IPS DF 19.7 (cell line): ENCODE results near the gene TNXB.
"Not testable (repeated sequence)": the region's sequence is repeated elsewhere in the genome, so short reads cannot be mapped to it uniquely, and the experiment has no call there.

Experiments
- DNase-seq: peaks from one replicate; pipeline ENCODE4 v3.0.0-alpha.2; 2013; ENCODE audit warnings: low read depth, low spot score

The TNXB gene

GRCh38 chr6:32086661-32087573, 22.2 kb downstream of the TNXB start:
- DNase-seq = no peak

- DNase-seq = no peak
These were observed 23.2 kb downstream of the TNXB start for GRCh38 chr6:32085759-32086459.

DNA sequence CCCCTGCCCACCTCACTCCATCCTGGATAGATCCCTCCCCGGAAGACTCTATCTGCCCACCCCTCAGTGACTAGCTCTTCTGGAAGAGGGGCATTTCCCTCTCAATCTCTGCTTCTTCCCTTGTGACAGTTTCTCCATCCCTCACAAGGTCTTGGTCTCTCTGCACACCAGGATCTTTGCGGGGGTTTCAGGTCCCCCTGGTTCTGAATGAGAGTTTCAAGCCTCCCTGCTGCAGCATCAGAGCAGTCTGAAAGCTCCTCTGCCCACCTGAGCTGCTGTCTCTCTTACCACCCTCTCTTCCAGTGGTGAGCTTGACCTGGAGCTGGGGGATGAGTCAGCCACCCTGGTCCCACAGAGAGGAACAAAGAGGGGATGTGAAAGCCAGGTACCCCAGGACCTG, 24.4 kb downstream of the TNXB start:
- no peak for DNase-seq

GRCh38 chr6:32083812-32084768, 25.0 kb downstream of the TNXB start:
- no peak for DNase-seq

DNA sequence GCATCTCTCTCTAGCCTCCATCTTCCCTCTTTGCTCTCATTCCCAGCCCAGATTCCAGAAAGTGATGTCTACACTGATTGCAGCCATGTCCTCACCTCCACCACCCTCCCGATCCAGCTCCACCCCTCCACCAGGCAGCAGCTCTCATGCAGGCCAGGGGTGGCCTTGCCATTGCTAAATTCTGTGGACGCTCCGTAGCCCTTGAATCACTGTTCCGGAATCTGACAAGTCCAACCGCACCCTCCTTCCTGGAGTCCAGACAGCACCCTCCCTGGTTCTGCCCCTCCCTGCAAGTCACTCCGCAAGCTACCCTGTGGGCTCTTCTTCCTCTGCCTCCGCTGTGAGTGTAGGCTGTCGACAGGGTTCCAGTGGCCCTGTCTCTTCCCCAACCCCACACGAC, 26.2 kb downstream of the TNXB start:
- DNase-seq = no peak

DNA sequence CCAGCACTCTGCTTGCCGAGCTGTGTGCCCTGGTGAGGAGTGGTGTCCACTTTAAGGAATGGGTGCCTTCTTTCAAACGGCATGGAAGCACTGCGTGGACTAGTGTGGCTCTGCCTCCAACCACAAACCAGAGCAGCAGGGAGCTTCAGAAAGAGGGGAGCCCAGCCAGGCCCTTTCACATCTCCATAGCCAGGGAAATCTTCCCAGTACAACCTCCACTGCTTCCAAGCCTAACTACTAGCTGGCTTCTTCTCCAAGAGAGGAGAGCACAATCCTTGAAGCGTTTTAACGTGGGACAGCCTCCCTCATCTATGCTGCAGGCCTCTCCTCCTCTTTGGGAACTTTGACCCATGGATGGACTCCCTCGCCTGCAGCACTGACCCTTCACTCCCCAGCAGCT, 26.7 kb downstream of the TNXB start:
- no peak for DNase-seq

GRCh38 chr6:32081168-32081990, 27.8 kb downstream of the TNXB start:
- DNase-seq = no peak

- DNase-seq = no peak
These were observed 29.4 kb downstream of the TNXB start for GRCh38 chr6:32079566-32080290.

GRCh38 chr6:32076321-32076809, 32.8 kb downstream of the TNXB start:
- no peak for DNase-seq

- DNase-seq = no peak
These were observed 33.4 kb downstream of the TNXB start for GRCh38 chr6:32075781-32076180.

GRCh38 chr6:32074996-32075532, 34.1 kb downstream of the TNXB start:
- DNase-seq = no peak

GRCh38 chr6:32073613-32074012, 35.5 kb downstream of the TNXB start:
- DNase-seq = no peak

DNA sequence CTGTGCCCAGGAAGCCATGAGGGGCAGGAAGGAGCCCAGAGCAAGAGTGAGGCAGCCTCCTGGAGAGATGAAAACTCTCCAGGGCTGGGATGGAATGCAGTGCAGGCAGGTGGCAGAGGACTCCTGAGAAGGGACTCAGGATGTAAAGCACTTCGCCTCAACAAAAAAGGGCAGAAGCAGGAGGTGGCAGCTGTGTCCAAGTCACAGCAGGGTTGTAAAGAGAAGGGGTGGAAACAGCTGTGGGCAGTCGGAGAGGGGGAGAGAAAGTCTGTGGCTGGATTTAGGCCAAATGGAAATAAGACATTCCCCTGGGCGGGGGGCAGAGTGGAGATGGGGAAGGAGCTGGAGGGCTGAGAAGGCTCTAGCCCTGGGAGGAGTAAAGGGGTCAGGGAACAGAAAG, 36.0 kb downstream of the TNXB start:
- DNase-seq = no peak

DNA sequence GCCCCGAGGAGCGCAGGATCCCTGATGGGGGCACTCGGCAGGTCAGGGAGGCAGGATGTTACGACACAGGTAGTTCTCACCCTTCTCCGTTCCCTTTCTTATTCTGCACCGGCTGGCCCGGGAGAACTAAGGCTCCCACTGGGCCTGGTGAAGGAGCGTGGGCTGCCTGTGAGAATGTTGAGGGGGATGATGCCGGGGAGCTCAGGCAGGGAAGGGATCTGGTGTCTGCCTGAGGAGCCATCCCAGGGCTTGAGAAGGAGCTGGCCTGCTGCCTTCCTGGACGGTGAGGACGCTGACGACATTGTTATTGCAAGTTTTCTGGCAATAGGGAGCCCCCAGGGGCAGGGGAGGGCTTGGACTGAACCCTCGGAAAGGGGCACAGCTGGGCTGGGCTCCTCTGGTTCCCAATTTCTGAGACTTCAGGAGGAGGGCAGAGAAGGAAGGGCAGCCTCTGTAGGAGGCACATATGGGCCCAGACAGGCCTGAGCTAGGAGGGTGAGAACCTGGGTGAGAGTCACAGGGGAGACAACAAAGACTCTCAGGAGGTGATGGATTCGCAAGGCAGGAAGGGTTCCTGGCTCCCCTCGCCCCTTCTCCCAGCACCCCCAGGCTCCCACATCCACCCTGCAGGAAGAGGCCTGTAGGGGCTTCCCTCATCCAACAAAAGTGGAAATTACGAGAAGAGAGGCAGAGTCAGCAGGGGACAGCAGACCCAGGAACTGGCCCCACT, 38.2 kb downstream of the TNXB start:
- DNase-seq = no peak

GRCh38 chr6:32069878-32070515, 39.1 kb downstream of the TNXB start:
- DNase-seq = no peak

GRCh38 chr6:32069460-32069859, 39.7 kb downstream of the TNXB start:
- no peak for DNase-seq

DNA sequence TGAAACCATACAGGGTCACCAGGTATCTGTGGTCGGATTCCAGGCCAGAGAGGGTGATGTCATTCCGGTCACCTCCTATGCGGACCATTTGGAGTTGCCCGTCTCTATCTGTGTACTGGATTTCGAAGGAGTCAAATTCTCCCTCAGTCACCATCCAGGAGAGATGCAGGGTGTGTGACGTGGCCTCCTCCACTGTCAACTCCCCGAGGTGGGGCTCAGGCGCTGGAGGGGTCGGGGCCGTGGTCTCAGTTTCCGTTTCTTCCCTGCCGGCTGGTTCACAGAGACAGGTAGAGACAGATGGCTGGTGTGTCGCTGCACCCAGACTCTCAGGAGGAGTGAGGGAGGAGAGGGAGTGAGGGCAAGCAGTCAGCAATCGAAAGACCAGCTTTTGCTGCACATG, 40.3 kb downstream of the TNXB start:
- DNase-seq = no peak

GRCh38 chr6:32068315-32068714, 40.8 kb downstream of the TNXB start:
- DNase-seq = not testable (repeated sequence)

- not testable (repeated sequence) for DNase-seq
These were observed 41.6 kb downstream of the TNXB start for GRCh38 chr6:32067521-32067920.
